SW 1271 (cell line): ENCODE data around the gene ERAS.
"Not testable (repeated sequence)": the region's sequence is repeated elsewhere in the genome, so short reads cannot be mapped to it uniquely, and the experiment has no call there.

ENCODE experiments used
- DNase-seq, 2 experiments: peaks; one replicate each; lab custom pipeline; 2025; lab: John Stamatoyannopoulos, UW

ERAS gene

DNA sequence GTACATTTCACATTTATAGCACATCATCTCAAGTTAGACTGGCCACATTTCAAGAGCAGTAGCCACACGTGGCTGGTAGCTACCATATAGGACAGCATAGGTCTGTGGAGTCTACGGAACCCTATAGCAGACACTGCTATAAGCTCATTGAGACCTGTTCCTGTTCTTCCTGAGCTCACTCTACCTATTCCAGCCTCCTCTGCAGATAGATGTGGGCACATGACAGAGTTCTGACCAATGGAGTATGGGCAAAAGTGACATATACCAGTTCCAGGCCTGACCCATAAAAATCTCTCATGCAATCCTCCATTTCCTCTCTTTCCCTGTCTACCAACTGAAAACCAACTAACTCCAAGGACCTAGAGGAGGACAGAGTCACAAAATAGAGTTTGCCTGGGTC, 28.0 kb upstream of the ERAS start:
- DNase-seq = no peak

DNA sequence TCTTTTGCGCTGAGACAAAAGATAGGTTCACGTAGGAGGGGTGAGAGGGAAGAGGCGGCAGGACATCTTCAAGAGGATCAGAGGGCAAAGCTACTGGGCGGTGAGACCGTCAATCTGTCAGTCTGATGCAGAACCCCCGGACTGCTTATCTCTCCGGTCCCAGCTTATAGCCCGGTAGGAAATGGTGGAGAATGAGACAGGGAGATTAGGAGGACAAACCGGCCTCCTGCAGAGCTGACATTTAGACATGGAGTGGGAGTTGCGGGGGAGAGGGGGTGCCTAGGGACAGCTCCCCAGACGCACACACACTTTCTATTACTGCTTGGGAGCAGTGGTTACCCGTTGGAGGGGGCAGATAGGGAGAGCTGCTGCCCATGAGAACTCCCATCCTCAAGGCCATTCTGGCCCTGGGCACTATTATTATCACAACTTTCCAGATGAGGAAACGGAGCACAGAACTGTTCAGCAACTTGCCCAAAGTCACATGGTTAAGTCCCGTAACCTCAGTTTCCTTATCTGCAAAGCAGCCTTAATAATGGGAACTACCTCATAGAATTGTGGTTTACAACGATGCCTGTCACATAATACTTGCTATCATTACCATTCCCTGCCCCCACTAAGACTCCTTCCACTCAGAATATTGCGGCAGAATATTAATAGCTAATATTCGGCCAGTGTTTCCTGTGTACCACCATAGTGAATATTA, 25.6 kb upstream of the ERAS start:
- no peak for DNase-seq

DNA sequence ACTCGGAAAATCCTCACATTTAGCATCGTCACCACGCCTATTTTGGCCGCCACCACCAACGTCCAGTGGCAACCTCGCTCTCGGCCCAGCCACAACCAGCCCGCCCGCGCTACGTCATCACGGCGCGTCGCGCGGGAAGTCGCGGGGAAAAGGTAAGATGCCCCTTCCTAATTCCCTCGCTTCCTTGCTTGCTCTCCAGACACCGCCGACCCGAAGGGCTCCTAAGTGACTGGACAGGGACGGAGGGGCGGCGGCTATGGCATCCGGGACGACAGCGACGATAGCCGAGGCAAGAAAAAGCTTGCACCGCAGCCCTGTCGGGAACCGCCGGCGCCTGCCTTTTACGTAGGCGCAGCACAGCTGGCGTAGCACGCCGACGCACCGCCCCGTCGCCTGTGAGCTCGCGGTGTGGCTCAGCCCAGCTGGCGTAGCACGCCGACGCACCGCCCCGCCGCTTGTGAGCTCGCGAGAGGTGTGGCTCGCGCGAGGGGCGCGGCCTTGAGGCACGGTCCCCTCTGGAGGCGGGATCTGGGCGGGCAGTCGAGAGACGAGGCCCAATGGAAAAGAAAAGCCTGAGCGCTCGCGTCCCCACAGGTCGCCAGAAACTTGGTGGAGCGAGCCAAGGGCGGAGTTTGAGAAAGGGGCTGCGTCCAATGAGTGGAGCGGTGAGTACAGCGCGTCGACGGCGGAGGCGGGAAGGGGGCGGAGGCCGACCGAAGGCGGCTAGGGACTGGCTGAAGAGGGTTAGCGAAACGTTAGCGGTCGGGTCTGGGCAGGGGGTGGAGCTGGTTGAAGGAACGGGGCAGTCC, 24.8 kb upstream of the ERAS start, which contains the start of gene HDAC6:
HDAC6 (plus strand) TSS at position 788 of the 809 bp plus-strand sequence. CDS start 626 bp downstream, outside the sequence.
- peak; percentile 79 to 90 for DNase-seq

DNA sequence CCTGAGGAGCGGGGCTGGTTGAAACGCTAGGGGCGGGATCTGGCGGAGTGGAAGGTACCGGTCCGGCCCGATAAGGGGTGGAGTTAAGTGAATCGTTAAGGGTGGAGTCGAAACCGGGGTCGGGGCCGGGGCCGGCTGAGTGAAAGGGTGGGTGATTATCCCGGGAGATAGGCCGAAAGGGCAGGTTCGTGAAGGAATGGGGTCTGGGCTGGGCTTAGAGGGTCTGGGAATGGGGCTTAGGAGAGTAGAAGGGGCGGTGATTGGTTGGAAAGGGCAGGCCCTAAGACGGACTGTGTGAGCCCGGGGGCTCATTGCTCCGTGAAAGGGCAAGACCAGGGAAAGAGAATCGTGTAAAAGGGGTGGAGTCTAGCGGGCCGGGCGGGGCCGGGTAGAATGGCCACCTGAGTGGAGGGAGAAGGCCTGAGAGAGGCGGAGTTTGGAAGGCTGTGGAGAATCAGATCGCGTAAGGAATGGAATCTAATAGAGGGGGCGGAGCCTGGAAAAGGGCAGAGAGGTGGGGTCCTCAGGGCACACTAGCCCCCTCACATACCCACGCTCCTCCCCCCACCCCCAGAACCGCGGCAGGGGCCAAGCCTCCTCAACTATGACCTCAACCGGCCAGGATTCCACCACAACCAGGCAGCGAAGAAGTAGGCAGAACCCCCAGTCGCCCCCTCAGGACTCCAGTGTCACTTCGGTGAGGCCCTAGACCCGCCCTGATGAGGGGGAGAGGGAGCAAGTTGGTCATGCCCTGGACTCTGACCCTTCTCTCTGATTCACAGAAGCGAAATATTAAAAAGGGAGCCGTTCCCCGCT, 24.0 kb upstream of the ERAS start:
- DNase-seq = peak; percentile 37 to 77

DNA sequence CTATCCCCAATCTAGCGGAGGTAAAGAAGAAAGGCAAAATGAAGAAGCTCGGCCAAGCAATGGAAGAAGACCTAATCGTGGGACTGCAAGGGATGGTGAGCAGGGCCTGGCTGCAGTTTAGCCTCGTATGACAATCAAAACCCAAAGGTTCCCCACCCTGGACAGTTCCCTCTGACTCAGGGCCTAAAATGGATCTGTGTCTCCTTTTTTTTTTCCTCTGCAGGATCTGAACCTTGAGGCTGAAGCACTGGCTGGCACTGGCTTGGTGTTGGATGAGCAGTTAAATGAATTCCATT, 23.5 kb upstream of the ERAS start:
- no peak for DNase-seq

DNA sequence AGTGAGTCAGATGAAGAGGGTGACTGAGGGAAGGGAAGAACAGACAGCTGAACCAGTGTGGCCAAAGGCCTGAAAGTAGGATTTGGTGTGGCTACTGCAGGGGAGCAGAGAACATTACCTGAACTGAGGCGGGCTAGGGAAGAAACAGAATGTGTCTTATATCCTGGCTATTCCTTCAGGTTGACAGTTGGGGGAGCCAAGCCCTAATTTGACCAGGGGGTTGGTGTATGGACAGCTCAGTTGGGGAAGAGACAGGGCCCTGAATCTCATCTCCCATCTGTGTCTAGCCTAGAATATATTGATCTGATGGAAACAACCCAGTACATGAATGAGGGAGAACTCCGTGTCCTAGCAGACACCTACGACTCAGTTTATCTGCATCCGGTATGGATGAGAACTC, 20.2 kb upstream of the ERAS start:
- no peak for DNase-seq

DNA sequence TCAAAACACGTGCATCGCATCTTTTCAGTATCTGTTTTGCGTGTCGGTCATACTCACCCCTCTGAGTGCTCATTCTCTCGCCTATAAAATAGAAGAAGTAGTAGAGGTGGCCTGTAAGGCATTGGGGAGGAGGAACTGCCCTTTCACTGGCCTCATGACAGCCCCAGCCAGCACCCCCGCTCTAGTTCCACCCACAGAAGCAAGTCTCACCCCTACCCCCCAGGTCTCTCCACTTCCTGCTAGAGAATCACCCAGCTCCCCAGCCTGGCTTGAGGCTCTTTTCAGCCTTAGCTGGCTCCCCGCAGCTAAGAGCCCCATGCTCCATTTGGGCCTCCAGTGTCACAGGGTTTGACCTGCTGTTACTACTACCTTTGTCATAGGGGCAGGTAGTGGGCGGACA, 12.7 kb upstream of the ERAS start:
- DNase-seq = no peak

DNA sequence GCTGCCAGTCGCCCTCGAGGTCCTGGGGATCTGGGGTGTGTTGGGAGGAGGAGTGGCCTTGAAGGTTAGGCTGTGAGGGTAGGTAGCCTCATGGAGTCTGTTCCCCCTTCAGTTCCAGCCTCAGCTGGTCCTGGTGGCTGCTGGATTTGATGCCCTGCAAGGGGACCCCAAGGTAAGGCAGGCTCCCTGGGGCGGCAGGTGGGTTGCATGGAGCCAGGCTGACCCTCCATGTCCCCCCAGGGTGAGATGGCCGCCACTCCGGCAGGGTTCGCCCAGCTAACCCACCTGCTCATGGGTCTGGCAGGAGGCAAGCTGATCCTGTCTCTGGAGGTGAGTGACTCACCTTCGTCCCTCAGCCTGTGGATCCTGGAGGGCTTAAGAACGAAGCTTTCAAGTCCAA, 11.6 kb upstream of the ERAS start:
- DNase-seq = no peak

DNA sequence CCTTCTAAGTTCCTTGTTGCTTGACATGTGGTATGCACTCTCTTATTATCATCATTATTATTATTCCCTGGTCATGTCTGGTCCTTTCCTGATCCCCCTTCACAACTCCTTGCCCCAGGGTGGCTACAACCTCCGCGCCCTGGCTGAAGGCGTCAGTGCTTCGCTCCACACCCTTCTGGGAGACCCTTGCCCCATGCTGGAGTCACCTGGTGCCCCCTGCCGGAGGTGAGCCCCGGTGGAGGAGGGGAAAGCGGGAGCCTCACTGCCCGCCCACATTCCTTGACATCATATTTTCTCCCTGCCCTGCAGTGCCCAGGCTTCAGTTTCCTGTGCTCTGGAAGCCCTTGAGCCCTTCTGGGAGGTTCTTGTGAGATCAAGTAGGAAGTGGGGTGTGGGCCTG, 11.0 kb upstream of the ERAS start:
- DNase-seq = no peak

DNA sequence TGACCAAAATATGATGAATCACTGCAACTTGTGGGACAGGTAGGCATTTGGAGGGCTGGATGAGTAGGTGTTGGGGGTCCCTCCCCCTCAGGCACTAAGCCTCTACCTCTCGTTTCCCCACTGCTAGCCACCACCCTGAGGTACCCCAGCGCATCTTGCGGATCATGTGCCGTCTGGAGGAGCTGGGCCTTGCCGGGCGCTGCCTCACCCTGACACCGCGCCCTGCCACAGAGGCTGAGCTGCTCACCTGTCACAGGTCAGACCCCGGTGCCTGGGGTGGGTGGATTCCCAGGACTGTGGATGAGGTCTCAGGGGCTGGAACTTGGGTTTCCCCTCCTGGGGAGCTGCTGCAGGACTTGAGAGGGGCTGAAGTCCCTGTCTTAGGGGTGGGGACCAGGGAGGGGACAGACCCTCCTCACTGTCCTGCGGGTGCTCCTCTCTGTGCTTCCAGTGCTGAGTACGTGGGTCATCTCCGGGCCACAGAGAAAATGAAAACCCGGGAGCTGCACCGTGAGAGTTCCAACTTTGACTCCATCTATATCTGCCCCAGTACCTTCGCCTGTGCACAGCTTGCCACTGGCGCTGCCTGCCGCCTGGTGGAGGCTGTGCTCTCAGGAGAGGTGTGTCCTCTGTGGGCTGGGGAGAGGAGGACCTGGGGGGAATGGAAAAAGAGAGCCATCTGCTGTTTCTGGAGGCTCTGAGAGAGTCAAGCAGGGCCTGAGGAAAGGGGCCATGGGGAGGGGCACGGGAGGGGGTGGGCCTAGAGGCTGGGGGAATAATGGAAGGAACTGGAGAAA, 10.1 kb upstream of the ERAS start:
- no peak for DNase-seq

DNA sequence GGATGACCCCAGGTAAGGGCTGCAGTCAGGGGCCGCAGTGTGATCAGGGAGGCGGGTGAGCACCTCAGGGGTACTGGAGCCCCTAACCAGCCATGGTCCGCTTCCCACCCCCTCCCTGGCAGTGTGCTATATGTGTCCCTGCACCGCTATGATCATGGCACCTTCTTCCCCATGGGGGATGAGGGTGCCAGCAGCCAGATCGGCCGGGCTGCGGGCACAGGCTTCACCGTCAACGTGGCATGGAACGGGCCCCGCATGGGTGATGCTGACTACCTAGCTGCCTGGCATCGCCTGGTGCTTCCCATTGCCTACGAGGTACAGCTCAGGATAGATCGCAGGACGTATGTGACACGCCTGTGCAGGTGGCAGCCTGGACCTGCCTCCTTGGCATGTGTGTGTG, 8.2 kb upstream of the ERAS start:
- no peak for DNase-seq

DNA sequence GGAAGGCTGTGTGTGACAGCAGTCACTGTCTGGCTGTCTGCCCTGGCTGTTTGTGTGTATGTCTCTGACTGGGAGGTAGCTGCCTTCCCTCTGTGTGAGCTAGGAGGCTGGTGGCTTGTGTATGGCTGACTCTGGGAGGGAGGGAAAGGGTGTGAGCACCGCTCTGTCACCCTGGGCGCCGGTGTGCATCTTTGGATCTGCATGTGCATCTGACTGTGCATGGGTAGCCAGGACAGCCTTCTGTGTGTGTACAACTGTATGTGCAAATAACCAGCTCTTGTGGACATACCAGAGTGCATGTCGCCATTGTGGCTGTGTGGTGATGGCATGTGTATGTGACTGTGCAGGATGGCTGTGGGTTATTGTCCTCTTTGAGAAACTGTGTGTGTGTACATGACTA, 7.4 kb upstream of the ERAS start:
- no peak for DNase-seq

DNA sequence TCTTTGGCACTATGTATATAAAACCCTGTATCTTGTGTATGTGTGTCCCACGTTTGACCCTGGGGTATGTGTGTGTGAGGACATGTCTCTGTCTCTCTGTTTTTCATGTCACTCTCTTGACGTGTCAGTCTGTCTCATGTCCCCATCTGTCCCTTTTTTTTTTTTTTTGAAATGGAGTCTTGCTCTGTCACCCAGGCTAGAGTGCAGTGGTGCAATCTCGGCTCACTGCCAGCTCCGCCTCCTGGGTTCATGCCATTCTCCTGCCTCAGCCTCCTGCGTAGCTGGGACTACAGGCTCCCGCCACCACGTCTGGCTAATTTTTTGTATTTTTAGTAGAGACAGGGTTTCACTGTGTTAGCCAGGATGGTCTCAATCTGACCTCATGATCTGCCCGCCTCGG, 6.9 kb upstream of the ERAS start:
- not testable (repeated sequence) for DNase-seq

DNA sequence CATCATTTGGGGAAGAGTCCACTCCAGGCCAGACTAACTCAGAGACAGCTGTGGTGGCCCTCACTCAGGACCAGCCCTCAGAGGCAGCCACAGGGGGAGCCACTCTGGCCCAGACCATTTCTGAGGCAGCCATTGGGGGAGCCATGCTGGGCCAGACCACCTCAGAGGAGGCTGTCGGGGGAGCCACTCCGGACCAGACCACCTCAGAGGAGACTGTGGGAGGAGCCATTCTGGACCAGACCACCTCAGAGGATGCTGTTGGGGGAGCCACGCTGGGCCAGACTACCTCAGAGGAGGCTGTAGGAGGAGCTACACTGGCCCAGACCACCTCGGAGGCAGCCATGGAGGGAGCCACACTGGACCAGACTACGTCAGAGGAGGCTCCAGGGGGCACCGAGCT, 3.3 kb upstream of the ERAS start:
- no peak for DNase-seq

DNA sequence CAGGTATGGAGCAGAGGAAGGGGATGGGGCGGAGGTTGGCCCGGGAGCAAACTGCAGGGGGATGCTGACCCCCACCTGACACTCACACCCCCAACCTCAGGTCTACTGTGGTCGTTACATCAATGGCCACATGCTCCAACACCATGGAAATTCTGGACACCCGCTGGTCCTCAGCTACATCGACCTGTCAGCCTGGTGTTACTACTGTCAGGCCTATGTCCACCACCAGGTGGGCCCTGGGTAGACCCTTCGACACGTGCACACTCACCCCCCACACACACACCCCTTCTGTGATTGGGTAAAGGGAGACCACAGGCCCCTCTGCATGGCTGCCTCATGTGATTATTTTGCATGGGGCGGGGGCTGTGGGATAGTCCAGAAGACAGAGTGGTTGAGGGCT, 2.2 kb upstream of the ERAS start:
- DNase-seq = no peak

DNA sequence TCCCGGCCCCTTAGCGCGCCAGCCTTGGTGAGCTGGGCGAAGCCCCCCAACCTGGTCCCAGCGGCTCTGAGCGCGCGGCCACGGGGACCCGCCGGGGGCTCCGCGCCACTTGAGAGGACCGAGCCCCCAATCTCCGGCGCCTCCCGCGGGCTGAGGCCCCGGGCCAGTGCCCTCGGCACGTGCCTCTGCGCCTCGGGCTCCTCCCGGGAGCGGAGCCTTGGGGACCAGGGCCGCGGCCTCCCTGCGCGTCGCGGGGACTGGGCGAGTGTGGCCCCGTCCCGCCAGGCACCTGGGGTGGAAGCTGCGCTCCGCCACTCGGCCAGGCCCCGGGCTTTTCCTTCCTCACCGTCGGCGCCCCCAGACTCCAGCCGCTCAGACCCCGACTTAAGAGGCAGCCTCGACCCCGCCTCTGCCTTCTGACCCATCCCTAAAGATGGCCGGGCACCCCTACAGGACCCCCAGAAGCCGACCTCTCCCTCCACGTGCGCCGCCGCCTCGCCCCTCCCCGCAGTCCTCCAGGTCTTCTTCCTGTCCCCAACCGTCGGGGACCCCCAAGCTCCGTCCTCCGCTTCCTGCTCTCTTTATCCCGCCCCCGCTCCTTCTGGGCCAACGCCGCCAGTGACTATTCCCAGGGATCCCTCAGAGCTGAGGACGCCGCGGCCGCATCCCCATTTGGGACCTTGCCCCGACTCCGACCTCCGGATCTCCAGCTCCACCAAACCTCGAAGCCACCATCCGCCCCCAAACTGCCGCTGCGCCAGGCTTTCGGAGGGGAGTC, 752 bp downstream of the ERAS start:
- no peak for DNase-seq

DNA sequence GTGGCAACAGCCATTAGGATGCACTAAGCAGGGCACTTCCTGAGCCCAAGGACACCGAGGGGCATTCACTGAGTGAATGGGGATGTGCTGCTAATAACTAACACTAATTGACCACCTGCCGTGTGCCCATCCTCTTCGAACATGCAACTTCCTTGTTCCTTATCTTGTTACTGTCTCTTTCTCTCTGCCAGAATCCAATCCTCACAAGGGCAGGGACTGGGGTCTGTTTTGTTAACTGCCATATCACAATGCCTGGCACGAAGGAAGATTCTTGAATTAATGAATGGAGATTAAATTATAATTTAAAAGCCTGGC, 1.3 kb downstream of the ERAS start:
- DNase-seq = no peak

DNA sequence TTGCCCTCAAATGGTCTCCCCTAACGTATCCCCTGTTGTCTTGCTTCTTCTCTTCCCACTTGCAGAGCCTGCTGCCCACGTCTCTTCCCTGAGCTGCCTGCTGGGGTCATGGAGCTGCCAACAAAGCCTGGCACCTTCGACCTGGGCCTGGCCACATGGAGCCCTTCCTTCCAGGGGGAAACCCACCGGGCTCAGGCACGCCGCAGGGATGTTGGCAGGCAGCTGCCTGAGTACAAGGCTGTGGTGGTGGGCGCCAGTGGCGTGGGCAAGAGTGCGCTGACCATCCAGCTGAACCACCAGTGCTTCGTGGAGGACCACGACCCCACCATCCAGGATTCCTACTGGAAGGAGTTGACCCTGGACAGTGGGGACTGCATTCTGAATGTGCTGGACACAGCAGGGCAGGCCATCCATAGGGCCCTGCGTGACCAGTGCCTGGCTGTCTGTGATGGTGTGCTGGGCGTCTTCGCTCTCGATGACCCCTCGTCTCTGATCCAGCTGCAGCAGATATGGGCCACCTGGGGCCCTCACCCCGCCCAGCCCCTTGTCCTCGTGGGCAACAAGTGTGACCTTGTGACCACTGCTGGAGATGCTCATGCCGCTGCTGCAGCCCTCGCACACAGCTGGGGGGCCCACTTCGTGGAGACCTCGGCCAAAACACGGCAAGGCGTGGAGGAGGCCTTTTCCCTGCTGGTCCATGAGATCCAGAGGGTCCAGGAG, 2.9 kb downstream of the ERAS start:
- DNase-seq = no peak

DNA sequence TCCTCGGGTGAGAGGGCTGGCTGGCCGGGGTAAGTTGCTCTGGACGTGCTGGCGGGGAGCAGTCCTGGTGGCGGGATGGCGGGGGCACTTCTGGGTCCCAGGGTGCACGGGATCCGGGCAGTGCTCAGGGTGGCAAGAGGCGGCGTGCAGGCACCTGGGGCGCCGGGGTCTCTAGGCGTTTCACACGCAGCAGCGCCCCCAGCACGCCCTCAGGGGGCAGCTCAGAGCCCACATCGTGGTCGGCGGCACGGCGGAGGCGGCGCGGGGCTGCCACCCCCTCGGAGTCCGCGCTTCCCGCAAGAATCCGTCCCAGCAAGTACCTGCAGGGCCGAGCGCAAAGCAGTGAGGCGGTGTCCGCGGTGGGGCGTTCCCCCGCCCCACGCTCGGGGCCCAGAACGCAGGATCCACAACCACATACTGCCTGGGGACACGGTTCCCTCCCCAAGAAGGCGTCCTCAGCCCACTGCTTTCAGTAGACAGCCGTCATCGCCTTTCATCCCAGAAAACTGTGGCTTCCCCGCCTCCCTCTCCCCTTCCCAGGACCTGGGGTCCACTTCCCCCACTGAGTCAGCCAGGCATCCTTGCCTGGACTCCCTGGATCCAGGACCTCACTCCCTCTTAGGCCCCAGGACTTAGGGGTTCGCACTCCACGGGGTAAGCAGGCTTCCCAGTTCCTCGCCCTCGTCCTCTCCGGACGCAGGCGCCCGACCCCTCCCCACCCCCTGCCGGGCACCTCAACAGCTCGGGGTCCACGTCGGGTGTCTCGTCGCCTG, 5.0 kb downstream of the ERAS start:
- DNase-seq = no peak

DNA sequence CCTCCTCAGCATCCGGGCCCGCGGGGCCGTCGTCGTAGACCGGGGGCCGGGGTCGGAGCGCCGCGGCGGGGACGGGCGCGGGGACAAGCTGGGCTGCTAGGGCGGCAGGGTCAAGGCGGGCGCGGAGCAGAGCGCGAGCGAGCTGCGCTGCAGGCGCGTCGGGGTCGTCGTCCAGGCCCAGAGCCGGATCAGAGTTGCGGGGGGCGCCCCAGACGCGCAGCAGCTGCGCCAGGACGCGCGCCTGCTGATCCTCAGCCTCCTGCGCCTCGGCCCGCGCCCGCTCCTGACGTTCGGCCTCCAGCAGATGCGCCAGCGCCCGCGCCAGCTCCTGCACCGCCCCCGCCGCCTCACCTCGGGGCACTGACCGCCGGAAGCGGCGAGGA, 5.6 kb downstream of the ERAS start:
- DNase-seq = no peak
